ENCODE data around the gene NHLRC1.

NHLRC1 gene

GRCh38 chr6:18121580-18122127, 823 bp downstream of the NHLRC1 start:
- Histone ChIP-seq H3K4me3 (ENCODE audit: low read length) (no peak overlapping the region), H3K27me3 (ENCODE audit: insufficient read depth, low read length) (no peaks in the 10 kb centered on the region), H3K9me3 (ENCODE audit: low read length) (no peaks in the 10 kb centered on the region), H2AFZ (ENCODE audit: low read depth, low read length) (no peak overlapping the region), H3K4me1 (ENCODE audit: insufficient read depth, low read length) (no peaks in the 10 kb centered on the region), H3K36me3 (ENCODE audit: insufficient read depth, low read length) (no peaks in the 10 kb centered on the region)

- no peaks in the 10 kb centered on the region for H3K36me3 ChIP-seq (ENCODE audit: insufficient read depth, low read length)
- H3K9me3 ChIP-seq (ENCODE audit: low read length) = no peaks in the 10 kb centered on the region
- H2AFZ ChIP-seq (ENCODE audit: low read depth, low read length) = no peak overlapping the region
- H3K27me3 ChIP-seq (ENCODE audit: insufficient read depth, low read length) = no peaks in the 10 kb centered on the region
- H3K4me3 ChIP-seq (ENCODE audit: low read length) = no peak overlapping the region
- no peaks in the 10 kb centered on the region for H3K4me1 ChIP-seq (ENCODE audit: insufficient read depth, low read length)
Measured at GRCh38 chr6:18119236-18119635, 3.2 kb downstream of the NHLRC1 start.

GRCh38 chr6:18118330-18118729, 4.1 kb downstream of the NHLRC1 start:
- Histone ChIP-seq H3K9me3 (ENCODE audit: low read length) (no peaks in the 10 kb centered on the region), H3K27me3 (ENCODE audit: insufficient read depth, low read length) (no peaks in the 10 kb centered on the region), H3K4me1 (ENCODE audit: insufficient read depth, low read length) (no peaks in the 10 kb centered on the region), H3K4me3 (ENCODE audit: low read length) (no peak overlapping the region), H3K36me3 (ENCODE audit: insufficient read depth, low read length) (no peaks in the 10 kb centered on the region), H2AFZ (ENCODE audit: low read depth, low read length) (no peak overlapping the region)

- H3K36me3 ChIP-seq (ENCODE audit: insufficient read depth, low read length) = no peaks in the 10 kb centered on the region
- no peaks in the 10 kb centered on the region for H3K9me3 ChIP-seq (ENCODE audit: low read length)
- no peaks in the 10 kb centered on the region for H3K4me1 ChIP-seq (ENCODE audit: insufficient read depth, low read length)
- H3K4me3 ChIP-seq (ENCODE audit: low read length) = no peak overlapping the region
- no peaks in the 10 kb centered on the region for H3K27me3 ChIP-seq (ENCODE audit: insufficient read depth, low read length)
- H2AFZ ChIP-seq (ENCODE audit: low read depth, low read length) = no peak overlapping the region
Measured at GRCh38 chr6:18117136-18117535, 5.3 kb downstream of the NHLRC1 start.

- Histone ChIP-seq H3K9me3 (ENCODE audit: low read length) (no peaks in the 10 kb centered on the region), H3K4me3 (ENCODE audit: low read length) (no peak overlapping the region), H3K27me3 (ENCODE audit: insufficient read depth, low read length) (no peaks in the 10 kb centered on the region), H3K4me1 (ENCODE audit: insufficient read depth, low read length) (no peaks in the 10 kb centered on the region), H3K36me3 (ENCODE audit: insufficient read depth, low read length) (no peaks in the 10 kb centered on the region), H2AFZ (ENCODE audit: low read depth, low read length) (no peak overlapping the region)
Measured at GRCh38 chr6:18115356-18115755, 7.1 kb downstream of the NHLRC1 start.

GRCh38 chr6:18110162-18110561, 12.3 kb downstream of the NHLRC1 start:
- H3K27me3 ChIP-seq (ENCODE audit: insufficient read depth, low read length) = no peaks in the 10 kb centered on the region
- H3K4me3 ChIP-seq (ENCODE audit: low read length) = no peak overlapping the region
- no peaks in the 10 kb centered on the region for H3K9me3 ChIP-seq (ENCODE audit: low read length)
- H3K36me3 ChIP-seq (ENCODE audit: insufficient read depth, low read length) = no peaks in the 10 kb centered on the region
- H2AFZ ChIP-seq (ENCODE audit: low read depth, low read length) = no peak overlapping the region
- no peaks in the 10 kb centered on the region for H3K4me1 ChIP-seq (ENCODE audit: insufficient read depth, low read length)

- Histone ChIP-seq H3K27me3 (ENCODE audit: insufficient read depth, low read length) (no peaks in the 10 kb centered on the region), H3K9me3 (ENCODE audit: low read length) (no peaks in the 10 kb centered on the region), H3K4me3 (ENCODE audit: low read length) (no peak overlapping the region), H3K4me1 (ENCODE audit: insufficient read depth, low read length) (no peaks in the 10 kb centered on the region), H2AFZ (ENCODE audit: low read depth, low read length) (no peak overlapping the region), H3K36me3 (ENCODE audit: insufficient read depth, low read length) (no peaks in the 10 kb centered on the region)
Measured at GRCh38 chr6:18107061-18107460, 15.4 kb downstream of the NHLRC1 start.

GRCh38 chr6:18102783-18103509, 19.5 kb downstream of the NHLRC1 start:
- H3K4me3 ChIP-seq (ENCODE audit: low read length) = no peak overlapping the region
- no peaks in the 10 kb centered on the region for H3K4me1 ChIP-seq (ENCODE audit: insufficient read depth, low read length)
- H3K27me3 ChIP-seq (ENCODE audit: insufficient read depth, low read length) = no peaks in the 10 kb centered on the region
- no peaks in the 10 kb centered on the region for H3K9me3 ChIP-seq (ENCODE audit: low read length)
- no peak overlapping the region for H2AFZ ChIP-seq (ENCODE audit: low read depth, low read length)
- no peaks in the 10 kb centered on the region for H3K36me3 ChIP-seq (ENCODE audit: insufficient read depth, low read length)

GRCh38 chr6:18101873-18102272, 20.6 kb downstream of the NHLRC1 start:
- H3K36me3 ChIP-seq (ENCODE audit: insufficient read depth, low read length) = no peaks in the 10 kb centered on the region
- H3K4me1 ChIP-seq (ENCODE audit: insufficient read depth, low read length) = no peaks in the 10 kb centered on the region
- no peaks in the 10 kb centered on the region for H3K9me3 ChIP-seq (ENCODE audit: low read length)
- H3K27me3 ChIP-seq (ENCODE audit: insufficient read depth, low read length) = no peaks in the 10 kb centered on the region
- no peak overlapping the region for H3K4me3 ChIP-seq (ENCODE audit: low read length)
- H2AFZ ChIP-seq (ENCODE audit: low read depth, low read length) = no peak overlapping the region

- no peaks in the 10 kb centered on the region for H3K9me3 ChIP-seq (ENCODE audit: low read length)
- no peaks in the 10 kb centered on the region for H3K36me3 ChIP-seq (ENCODE audit: insufficient read depth, low read length)
- H3K4me1 ChIP-seq (ENCODE audit: insufficient read depth, low read length) = no peaks in the 10 kb centered on the region
- H3K27me3 ChIP-seq (ENCODE audit: insufficient read depth, low read length) = no peaks in the 10 kb centered on the region
- H3K4me3 ChIP-seq (ENCODE audit: low read length) = no peak overlapping the region
- H2AFZ ChIP-seq (ENCODE audit: low read depth, low read length) = no peak overlapping the region
Measured at GRCh38 chr6:18101271-18101670, 21.2 kb downstream of the NHLRC1 start.

- no peaks in the 10 kb centered on the region for H3K27me3 ChIP-seq (ENCODE audit: insufficient read depth, low read length)
- no peak overlapping the region for H2AFZ ChIP-seq (ENCODE audit: low read depth, low read length)
- H3K4me1 ChIP-seq (ENCODE audit: insufficient read depth, low read length) = no peaks in the 10 kb centered on the region
- no peak overlapping the region for H3K4me3 ChIP-seq (ENCODE audit: low read length)
- no peaks in the 10 kb centered on the region for H3K9me3 ChIP-seq (ENCODE audit: low read length)
- H3K36me3 ChIP-seq (ENCODE audit: insufficient read depth, low read length) = no peaks in the 10 kb centered on the region
Measured at GRCh38 chr6:18100296-18100695, 22.2 kb downstream of the NHLRC1 start.

- no peak overlapping the region for H3K4me3 ChIP-seq (ENCODE audit: low read length)
- H3K36me3 ChIP-seq (ENCODE audit: insufficient read depth, low read length) = no peaks in the 10 kb centered on the region
- no peak overlapping the region for H2AFZ ChIP-seq (ENCODE audit: low read depth, low read length)
- H3K27me3 ChIP-seq (ENCODE audit: insufficient read depth, low read length) = no peaks in the 10 kb centered on the region
- H3K9me3 ChIP-seq (ENCODE audit: low read length) = no peaks in the 10 kb centered on the region
- H3K4me1 ChIP-seq (ENCODE audit: insufficient read depth, low read length) = no peaks in the 10 kb centered on the region
Measured at GRCh38 chr6:18099511-18099910, 23.0 kb downstream of the NHLRC1 start.

GRCh38 chr6:18096423-18096822, 26.1 kb downstream of the NHLRC1 start:
- Histone ChIP-seq H3K27me3 (ENCODE audit: insufficient read depth, low read length) (no peaks in the 10 kb centered on the region), H2AFZ (ENCODE audit: low read depth, low read length) (no peak overlapping the region), H3K4me3 (ENCODE audit: low read length) (no peak overlapping the region), H3K9me3 (ENCODE audit: low read length) (peaks cover 3% of the 10 kb centered on the region), H3K36me3 (ENCODE audit: insufficient read depth, low read length) (no peaks in the 10 kb centered on the region), H3K4me1 (ENCODE audit: insufficient read depth, low read length) (no peaks in the 10 kb centered on the region)

GRCh38 chr6:18091382-18091781, 31.1 kb downstream of the NHLRC1 start:
- Histone ChIP-seq H3K4me3 (ENCODE audit: low read length) (no peak overlapping the region), H3K36me3 (ENCODE audit: insufficient read depth, low read length) (no peaks in the 10 kb centered on the region), H3K27me3 (ENCODE audit: insufficient read depth, low read length) (no peaks in the 10 kb centered on the region), H2AFZ (ENCODE audit: low read depth, low read length) (no peak overlapping the region), H3K9me3 (ENCODE audit: low read length) (peaks cover 7% of the 10 kb centered on the region), H3K4me1 (ENCODE audit: insufficient read depth, low read length) (no peaks in the 10 kb centered on the region)

All from neuron (in vitro differentiated cells).